Measurements from ENCODE around the gene POLN.

DNA sequence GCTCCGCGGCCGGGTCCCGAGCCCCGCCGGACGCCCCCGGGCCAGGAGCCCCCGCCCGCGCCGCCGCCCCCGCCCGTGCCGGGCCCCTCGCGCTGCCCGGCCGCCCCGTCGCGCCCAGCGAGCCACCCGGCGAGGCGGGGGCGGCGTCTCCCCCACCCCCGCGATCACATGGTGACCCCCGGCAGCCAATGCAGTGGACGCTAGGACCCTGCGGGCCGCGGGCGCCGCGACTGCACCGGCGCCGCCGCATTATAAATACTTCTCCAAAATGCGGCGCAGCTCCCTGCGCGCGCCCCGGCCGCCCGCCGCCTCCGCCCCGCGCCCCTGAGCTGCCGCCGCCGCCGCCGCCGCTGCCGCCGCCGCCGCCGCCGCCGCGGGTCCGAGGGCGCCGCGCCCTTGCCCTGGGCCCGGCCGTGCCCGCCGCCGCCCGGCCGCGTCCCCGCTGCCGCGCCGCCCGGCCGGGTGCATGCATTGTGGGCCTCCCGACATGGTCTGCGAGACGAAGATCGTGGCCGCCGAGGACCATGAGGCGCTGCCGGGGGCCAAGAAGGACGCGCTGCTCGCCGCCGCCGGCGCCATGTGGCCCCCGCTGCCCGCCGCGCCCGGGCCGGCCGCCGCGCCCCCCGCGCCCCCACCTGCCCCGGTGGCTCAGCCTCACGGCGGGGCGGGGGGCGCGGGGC is 182.7 kb downstream of the POLN start, which contains the start of gene NAT8L:
- no peak for TF ChIP-seq POLR2AphosphoS5 (IDR thresholded peaks at IDR 0.05; ENCODE audit: low read depth, low read length)
- TF ChIP-seq TAF1 (IDR thresholded peaks at IDR 0.05; ENCODE audit: borderline replicate concordance, insufficient read depth, low read length), result no peak
- TF ChIP-seq REST (IDR thresholded peaks at IDR 0.05; ENCODE audit: insufficient read depth in 1 of 2, low read depth in 2 of 2, low read length in 2 of 2), result no peak
- no peak for TF ChIP-seq SIN3A (IDR thresholded peaks at IDR 0.05; ENCODE audit: borderline replicate concordance, insufficient read depth, low read length)
